ENCODE data around the gene ARIH1.
"Not testable (repeated sequence)": the region's sequence is repeated elsewhere in the genome, so short reads cannot be mapped to it uniquely, and the experiment has no call there.

ARIH1 gene

GRCh38 chr15:72614810-72615532 is 140.8 kb downstream of the ARIH1 start:
- DNase-seq = no peak

- DNase-seq = peak; percentile 4
Measured at GRCh38 chr15:72615533-72616233, 141.6 kb downstream of the ARIH1 start.

DNA sequence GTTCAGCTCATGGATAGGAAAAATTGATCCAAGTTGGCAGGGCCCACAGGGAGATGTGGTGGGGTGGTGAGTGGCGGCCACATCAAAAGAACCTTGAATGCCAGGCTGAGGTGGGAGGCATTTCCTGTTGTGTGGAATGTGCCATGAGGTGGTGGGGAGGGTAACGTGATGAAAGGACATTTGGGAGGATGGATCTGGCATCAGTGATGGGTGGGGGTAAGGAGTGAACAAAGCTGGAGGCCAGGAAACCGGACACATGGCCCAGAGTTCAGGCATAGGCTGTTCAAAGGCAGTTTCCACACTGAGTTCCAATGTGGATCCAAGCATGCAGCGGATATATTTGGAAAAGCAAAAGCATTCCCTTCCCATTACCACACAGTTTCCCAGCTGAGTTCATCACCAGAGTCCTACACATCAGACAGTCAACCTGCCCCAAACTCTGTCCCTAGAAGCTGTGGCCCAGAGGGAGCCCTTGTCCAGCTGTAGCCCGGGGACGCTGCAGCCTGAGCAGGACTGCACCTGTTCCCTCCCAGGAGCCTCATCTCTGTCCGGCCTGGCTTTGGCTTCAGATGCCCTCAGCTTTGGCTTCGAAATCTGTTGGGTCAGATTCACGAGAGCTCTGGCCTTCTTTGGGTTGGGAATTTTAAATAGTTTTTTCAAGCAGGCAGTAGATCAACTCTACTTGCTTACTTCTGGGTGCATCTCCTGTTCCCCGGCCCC is 142.5 kb downstream of the ARIH1 start:
- DNase-seq = no peak

DNA sequence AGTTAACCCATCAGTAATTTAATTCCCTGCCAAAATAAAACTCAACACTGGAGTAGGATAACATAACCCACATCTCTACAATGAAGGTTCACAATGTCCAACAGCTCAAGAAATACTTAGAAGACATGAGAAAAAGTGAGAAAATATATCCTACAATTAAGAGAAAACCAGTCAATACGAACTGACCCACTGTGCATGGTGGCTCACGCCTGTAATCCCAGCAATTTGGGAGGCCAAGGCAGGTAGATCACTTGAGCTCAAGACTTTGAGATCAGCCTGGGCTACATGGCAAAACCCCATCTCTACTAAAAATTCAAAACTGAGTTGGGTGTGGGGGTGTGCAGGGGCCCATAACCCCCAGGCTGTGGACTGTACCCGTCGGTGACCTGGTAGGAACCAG is 149.7 kb downstream of the ARIH1 start:
- not testable (repeated sequence) for DNase-seq

- DNase-seq = not testable (repeated sequence)
Measured at GRCh38 chr15:72626153-72626552, 152.0 kb downstream of the ARIH1 start.

DNA sequence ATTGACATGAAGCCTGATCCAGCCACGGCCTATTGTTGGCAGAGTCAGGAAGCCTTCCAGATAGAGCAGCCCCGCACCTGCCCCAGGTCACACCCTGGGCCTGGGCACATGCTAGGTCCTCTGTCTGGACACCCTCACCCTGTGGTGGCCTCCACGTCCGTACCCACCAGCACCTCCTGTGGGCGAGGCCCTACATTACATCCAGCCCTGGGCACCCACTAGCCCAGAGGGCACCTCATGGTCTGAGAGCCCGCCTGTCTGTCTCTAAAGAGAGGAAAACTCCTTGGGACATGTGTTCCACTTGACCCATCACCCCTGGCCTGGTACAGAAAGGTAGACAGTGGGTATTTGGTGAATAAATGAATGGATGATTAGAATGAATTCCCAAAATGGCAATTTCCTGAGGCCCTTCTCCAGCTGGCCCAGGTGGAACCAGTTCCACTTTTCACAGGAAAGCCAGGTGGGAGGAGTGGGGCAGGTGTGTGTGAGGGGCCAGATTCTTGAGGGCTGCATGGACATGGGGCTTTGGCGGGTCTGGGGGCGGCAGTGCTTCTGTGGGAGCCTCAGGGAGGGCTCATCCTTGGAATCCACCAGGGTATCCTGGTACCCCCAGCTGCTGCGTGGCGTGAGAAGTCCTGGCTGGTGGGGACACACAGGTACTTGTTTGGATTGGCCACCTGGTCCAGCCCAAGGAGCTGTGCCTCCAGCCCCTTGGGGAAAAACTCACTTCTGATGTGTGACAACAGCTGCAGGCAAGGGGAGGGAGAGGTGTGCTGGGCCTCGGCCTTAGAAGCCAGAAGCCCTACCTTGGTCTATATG is 154.3 kb downstream of the ARIH1 start:
- DNase-seq = not testable (repeated sequence)

GRCh38 chr15:72629068-72629570 is 155.0 kb downstream of the ARIH1 start:
- not testable (repeated sequence) for DNase-seq

- peak; percentile 27 for DNase-seq
Measured at GRCh38 chr15:72636519-72637282, 162.6 kb downstream of the ARIH1 start.

DNA sequence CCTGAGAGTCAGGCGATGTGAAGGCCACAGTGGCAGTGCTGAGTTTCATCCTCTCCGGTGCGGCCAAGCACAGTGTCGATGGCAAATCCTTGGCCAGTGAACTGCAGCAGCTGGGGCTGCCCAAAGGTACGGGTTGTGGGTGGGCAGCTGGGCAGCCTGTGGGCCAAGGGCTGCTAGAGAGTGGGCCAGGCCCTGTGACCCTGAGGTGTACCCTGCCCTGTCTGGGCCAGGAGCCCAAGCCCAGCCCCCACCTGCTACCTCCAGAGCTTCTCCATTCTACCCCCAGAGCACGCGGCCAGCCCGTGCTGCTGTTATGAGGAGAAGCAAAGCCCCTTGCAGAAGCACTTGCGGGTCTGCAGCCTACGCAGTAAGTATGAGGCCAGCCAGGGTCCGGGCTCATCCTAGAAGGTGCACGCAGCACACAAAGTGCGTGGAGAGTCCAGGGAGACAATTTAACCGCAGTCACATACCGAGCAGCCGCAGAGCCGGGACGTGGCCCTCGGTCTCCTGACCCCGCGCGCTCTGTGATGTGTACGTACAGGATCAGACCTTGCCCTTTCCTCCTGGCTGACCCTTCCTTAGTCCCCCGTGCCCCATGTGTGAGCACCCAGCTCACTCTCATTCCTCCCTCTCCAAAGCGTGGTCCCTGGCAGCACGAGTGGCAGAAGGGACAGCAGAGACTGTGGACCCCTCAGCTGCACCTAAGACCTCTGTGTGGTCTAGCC is 165.8 kb downstream of the ARIH1 start:
- DNase-seq = not testable (repeated sequence)

GRCh38 chr15:72642271-72642670 is 168.1 kb downstream of the ARIH1 start:
- not testable (repeated sequence) for DNase-seq

DNA sequence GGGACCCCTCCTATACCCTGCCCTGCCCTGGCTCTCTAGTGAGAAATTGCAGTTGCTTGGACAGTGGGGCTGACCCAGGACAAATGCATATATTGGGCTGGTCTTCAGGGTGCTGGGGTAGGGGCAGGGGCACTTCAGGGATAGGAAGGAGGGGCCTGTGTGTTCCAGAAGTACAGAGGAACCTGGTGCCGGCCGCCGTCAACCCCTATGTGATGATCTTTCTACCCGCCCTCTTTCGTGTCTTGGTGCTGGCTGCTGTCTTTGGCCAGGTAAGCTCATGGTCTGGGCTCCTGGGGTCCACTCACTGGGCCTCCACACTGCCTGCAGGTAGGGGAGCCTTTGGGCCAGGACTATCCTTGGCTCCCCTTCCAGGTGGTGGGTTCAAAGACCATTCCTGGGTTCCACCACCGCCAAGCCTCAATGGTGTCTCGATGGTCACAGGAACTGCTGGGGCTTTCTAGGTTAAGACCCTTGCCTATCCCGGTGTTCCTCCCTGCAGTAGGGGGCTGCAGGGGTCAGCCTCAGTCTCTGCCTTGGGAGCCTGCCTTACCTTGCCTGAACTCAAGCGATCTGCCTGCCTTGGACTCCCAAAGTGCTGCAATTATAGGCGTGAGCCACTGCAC is 174.6 kb downstream of the ARIH1 start:
- not testable (repeated sequence) for DNase-seq

All from central memory CD4-positive, alpha-beta T cell (primary cell).